ENCODE data around the gene DUSP1. TPM values are rescaled to one million over a fixed set of nuclear protein-coding genes. Genes with fewer than 3 reads are reported as not detected.

Gene DUSP1
- total RNA-seq, 2 experiments from 2014 or later: 5.3 to 7.0 TPM

- H2AFZ ChIP-seq (ENCODE audit: low read length): no peak overlapping the region
- POLR2A ChIA-PET: interaction anchor here (0.6 kb wide), 2 partner anchors 309 to 899 kb away, joined by 3 read pairs; no protein-coding TSS in a partner anchor
- CTCF ChIA-PET (ENCODE audit: unreplicated experiment): no interaction called here
These were observed 24.5 kb upstream of the DUSP1 start for GRCh38 chr5:172795318-172795977.

GRCh38 chr5:172793577-172794488 is 22.8 kb upstream of the DUSP1 start:
- ChIA-PET CTCF (ENCODE audit: unreplicated experiment) (no interaction called here), POLR2A (no interaction called here)
- Histone ChIP-seq H3K4me1 (ENCODE audit: insufficient read depth, low read length, poor library complexity, severe bottlenecking) (no peaks in the 10 kb centered on the region), H3K4me2 (ENCODE audit: low read length) (no peak overlapping the region), H3K4me3 (ENCODE audit: low read depth, low read length, poor library complexity, severe bottlenecking) (no peak overlapping the region), H3K79me2 (ENCODE audit: insufficient read depth, low read depth, low read length) (no peaks in the 10 kb centered on the region), H4K20me1 (ENCODE audit: insufficient read depth, low read length) (no peaks in the 10 kb centered on the region), H3K27ac (ENCODE audit: low read depth, low read length, poor library complexity, severe bottlenecking) (no peak overlapping the region), H3K9me3 (ENCODE audit: low read length) (no peaks in the 10 kb centered on the region), H3K36me3 (ENCODE audit: insufficient read depth, low read length) (no peaks in the 10 kb centered on the region), H2AFZ (ENCODE audit: low read length) (no peak overlapping the region), H3K9me2 (ENCODE audit: insufficient read depth, low read length) (no peaks in the 10 kb centered on the region)
- intact Hi-C loops (cut with micrococcal nuclease; ENCODE audit: unreplicated experiment): no loop called here
- no peak for DNase-seq (ENCODE audit: low spot score)
- TF ChIP-seq EZH2phosphoT487 (IDR thresholded peaks at IDR 0.05; ENCODE audit: borderline replicate concordance, low read depth, low read length) (no peak), CTCF (conservative IDR thresholded peaks at IDR 0.05; ENCODE audit: low read length) (no peak)
- no TSS peak for BruUV-seq (replicated peaks)

More at GRCh38 chr5:172795318-172795977, 24.5 kb upstream of the DUSP1 start:
- Histone ChIP-seq H4K20me1 (ENCODE audit: insufficient read depth, low read length) (no peaks in the 10 kb centered on the region), H3K79me2 (ENCODE audit: insufficient read depth, low read depth, low read length) (no peaks in the 10 kb centered on the region), H3K4me2 (ENCODE audit: low read length) (no peak overlapping the region), H3K9me2 (ENCODE audit: insufficient read depth, low read length) (no peaks in the 10 kb centered on the region), H3K27ac (ENCODE audit: low read depth, low read length, poor library complexity, severe bottlenecking) (no peak overlapping the region), H3K9me3 (ENCODE audit: low read length) (no peaks in the 10 kb centered on the region), H3K36me3 (ENCODE audit: insufficient read depth, low read length) (no peaks in the 10 kb centered on the region), H3K4me3 (ENCODE audit: low read depth, low read length, poor library complexity, severe bottlenecking) (no peak overlapping the region), H3K4me1 (ENCODE audit: insufficient read depth, low read length, poor library complexity, severe bottlenecking) (no peaks in the 10 kb centered on the region)
- BruUV-seq (replicated peaks): no TSS peak
- intact Hi-C loops (cut with micrococcal nuclease; ENCODE audit: unreplicated experiment): no loop called here
- DNase-seq (ENCODE audit: low spot score): no peak
- TF ChIP-seq EZH2phosphoT487 (IDR thresholded peaks at IDR 0.05; ENCODE audit: borderline replicate concordance, low read depth, low read length) (no peak), CTCF (conservative IDR thresholded peaks at IDR 0.05; ENCODE audit: low read length) (no peak)
